Panc1 (cell line): ENCODE measurements around the gene ADGRD1. TPM values are rescaled to one million over a fixed set of nuclear protein-coding genes. Genes with fewer than 3 reads are reported as not detected.

Experiments used
- ATAC-seq: fragments of 200-7000 bp; cut with Tn5 transposase; 2 replicates; pipeline ENCODE4 v1.9.1; 2020; ENCODE audit warnings: mild to moderate bottlenecking, moderate library complexity
- BruUV-seq: library from RNA; stranded (reverse); fragments of 400-500 nt; replicated peaks from 2 replicates; lab custom pipeline; 2021; lab: Mats Ljungman, UMichigan
- CTCF ChIA-PET: fragments of 300-600 bp; sonication (Branson Sonifier 250); formaldehyde crosslinking; loops from one replicate; lab custom pipeline; 2022; ENCODE audit warnings: antibody characterized with exemption; lab: Charles Lee
- POLR2A ChIA-PET: fragments of 300-600 bp; sonication (Branson Sonifier 250); formaldehyde crosslinking; loops from one replicate; lab custom pipeline; 2022; ENCODE audit warnings: antibody characterized with exemption; lab: Charles Lee
- DNase-seq: peaks from one replicate; pipeline ENCODE4 v3.0.0-alpha.2; 2010; ENCODE audit warnings: low read depth, low spot score
- H3K27ac ChIP-seq: 2 replicates; pipeline ENCODE4 v1.5.1; 2011; ENCODE audit warnings: mild to moderate bottlenecking, low read length, inconsistent platforms
- H3K27me3 ChIP-seq: fragments of 200-500 bp; sonication (Bioruptor generic); 2 replicates; pipeline ENCODE4 v1.6.0; 2014; ENCODE audit warnings: low read length, inconsistent platforms; ENCODE audit not compliant: control insufficient read depth, insufficient read depth
- H3K36me3 ChIP-seq: fragments of 200-500 bp; sonication (Bioruptor generic); 2 replicates; pipeline ENCODE4 v1.5.1; 2014; ENCODE audit warnings: inconsistent platforms, mild to moderate bottlenecking, low read length, moderate library complexity; ENCODE audit not compliant: control insufficient read depth, insufficient read depth
- H3K4me1 ChIP-seq: 2 replicates; pipeline ENCODE4 v1.5.1; 2011; ENCODE audit warnings: inconsistent platforms, mild to moderate bottlenecking, low read length, moderate library complexity; ENCODE audit not compliant: control insufficient read depth, insufficient read depth
- H3K4me3 ChIP-seq, 2 experiments: 2 replicates each; pipeline ENCODE4 v1.5.1; 2011 to 2012; ENCODE audit warnings: low read depth in 2 of 2, low read length in 2 of 2, mild to moderate bottlenecking in 2 of 2, inconsistent platforms in 1 of 2, moderate library complexity in 1 of 2
- H3K9me3 ChIP-seq: fragments of 200-500 bp; sonication (Bioruptor generic); 2 replicates; pipeline ENCODE4 v1.5.1; 2014; ENCODE audit warnings: low read depth, mild to moderate bottlenecking, inconsistent platforms, low read length, moderate library complexity; ENCODE audit not compliant: control insufficient read depth, insufficient read depth
- POLR2AphosphoS5 ChIP-seq: IDR thresholded peaks from 2 replicates; pipeline ENCODE4 v1.6.1; 2012; ENCODE audit warnings: mild to moderate bottlenecking, low read depth, low read length, moderate library complexity
- SIN3A ChIP-seq: IDR thresholded peaks from 2 replicates; pipeline ENCODE4 v1.6.1; 2012; ENCODE audit warnings: low read depth, mild to moderate bottlenecking, low read length, moderate library complexity, borderline replicate concordance; ENCODE audit not compliant: insufficient read depth
- TCF7L2 ChIP-seq: IDR thresholded peaks from 2 replicates; pipeline ENCODE4 v1.6.1; 2011; ENCODE audit warnings: mild to moderate bottlenecking, low read depth, low read length, inconsistent platforms
- in situ Hi-C: cut with HindIII; loops from 2 replicates; pipeline ENCODE4 v1.10.0; 2016; ENCODE audit warnings: low sequenced_read_pairs, low pct_unique_long_range_greater_than_20kb
- intact Hi-C: fragments of 100-400 bp; cut with micrococcal nuclease; formaldehyde crosslinking; loops from one replicate; pipeline ENCODE4 v1.10.0; 2022; ENCODE audit not compliant: unreplicated experiment
- total RNA-seq: library from RNA; stranded (reverse); gene quantifications from one replicate; pipeline ENCODE4 v1.2.1, GENCODE V29; 2021; ENCODE audit not compliant: unreplicated experiment
- TF ChIP-seq, protein P1 (sequence below): fragments of 450-650 bp; IDR thresholded peaks from 2 replicates; pipeline ENCODE4 v1.5.1; 2017; ENCODE audit warnings: mild to moderate bottlenecking
- TF ChIP-seq, protein P2 (sequence below), 2 experiments: IDR thresholded peaks; 2 replicates each; pipeline ENCODE4 v1.6.1; 2011 to 2012; ENCODE audit warnings: low read depth in 2 of 2, control low read depth in 1 of 2, low read length in 1 of 2, mild to moderate bottlenecking in 1 of 2, moderate library complexity in 1 of 2; ENCODE audit not compliant: insufficient read depth in 1 of 2

ADGRD1 gene
- total RNA-seq, 1 experiment from 2014 or later: 0.21 TPM

DNA sequence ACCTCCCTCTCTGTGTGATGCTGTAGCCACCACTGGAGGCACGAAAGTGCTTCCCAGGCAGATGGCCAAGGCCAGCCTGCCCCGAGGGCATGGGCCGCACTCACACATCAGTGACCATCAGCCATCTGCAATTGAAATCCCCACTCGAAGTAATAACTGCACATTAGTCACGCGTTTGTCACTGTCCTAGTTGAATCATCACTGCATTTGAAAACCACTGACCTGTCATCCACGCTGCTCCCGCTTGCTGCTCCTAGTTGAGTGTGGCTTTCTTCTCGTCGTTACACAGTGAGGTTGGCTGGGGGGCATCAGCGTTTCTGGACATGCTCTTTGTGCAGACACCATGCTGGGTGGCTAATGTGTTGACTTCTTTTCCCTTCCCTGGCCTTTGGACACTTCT is 176.1 kb downstream of the ADGRD1 start:
- Histone ChIP-seq H3K9me3 (no peaks in the 10 kb centered on the region), H3K27me3 (no peaks in the 10 kb centered on the region; the same call in 1 of the 2 replicates), H3K4me1 (no peaks in the 10 kb centered on the region; the same call in 1 of the 2 replicates), H3K36me3 (no peaks in the 10 kb centered on the region), H3K27ac (no peak overlapping the region), H3K4me3 (no peak overlapping the region)
- ChIA-PET POLR2A (no interaction called here), CTCF (no interaction called here)
- TF ChIP-seq, protein P1, sequence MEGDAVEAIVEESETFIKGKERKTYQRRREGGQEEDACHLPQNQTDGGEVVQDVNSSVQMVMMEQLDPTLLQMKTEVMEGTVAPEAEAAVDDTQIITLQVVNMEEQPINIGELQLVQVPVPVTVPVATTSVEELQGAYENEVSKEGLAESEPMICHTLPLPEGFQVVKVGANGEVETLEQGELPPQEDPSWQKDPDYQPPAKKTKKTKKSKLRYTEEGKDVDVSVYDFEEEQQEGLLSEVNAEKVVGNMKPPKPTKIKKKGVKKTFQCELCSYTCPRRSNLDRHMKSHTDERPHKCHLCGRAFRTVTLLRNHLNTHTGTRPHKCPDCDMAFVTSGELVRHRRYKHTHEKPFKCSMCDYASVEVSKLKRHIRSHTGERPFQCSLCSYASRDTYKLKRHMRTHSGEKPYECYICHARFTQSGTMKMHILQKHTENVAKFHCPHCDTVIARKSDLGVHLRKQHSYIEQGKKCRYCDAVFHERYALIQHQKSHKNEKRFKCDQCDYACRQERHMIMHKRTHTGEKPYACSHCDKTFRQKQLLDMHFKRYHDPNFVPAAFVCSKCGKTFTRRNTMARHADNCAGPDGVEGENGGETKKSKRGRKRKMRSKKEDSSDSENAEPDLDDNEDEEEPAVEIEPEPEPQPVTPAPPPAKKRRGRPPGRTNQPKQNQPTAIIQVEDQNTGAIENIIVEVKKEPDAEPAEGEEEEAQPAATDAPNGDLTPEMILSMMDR: no peak
- TF ChIP-seq POLR2AphosphoS5 (no peak), TCF7L2 (no peak), SIN3A (no peak)
- TF ChIP-seq, protein P2, sequence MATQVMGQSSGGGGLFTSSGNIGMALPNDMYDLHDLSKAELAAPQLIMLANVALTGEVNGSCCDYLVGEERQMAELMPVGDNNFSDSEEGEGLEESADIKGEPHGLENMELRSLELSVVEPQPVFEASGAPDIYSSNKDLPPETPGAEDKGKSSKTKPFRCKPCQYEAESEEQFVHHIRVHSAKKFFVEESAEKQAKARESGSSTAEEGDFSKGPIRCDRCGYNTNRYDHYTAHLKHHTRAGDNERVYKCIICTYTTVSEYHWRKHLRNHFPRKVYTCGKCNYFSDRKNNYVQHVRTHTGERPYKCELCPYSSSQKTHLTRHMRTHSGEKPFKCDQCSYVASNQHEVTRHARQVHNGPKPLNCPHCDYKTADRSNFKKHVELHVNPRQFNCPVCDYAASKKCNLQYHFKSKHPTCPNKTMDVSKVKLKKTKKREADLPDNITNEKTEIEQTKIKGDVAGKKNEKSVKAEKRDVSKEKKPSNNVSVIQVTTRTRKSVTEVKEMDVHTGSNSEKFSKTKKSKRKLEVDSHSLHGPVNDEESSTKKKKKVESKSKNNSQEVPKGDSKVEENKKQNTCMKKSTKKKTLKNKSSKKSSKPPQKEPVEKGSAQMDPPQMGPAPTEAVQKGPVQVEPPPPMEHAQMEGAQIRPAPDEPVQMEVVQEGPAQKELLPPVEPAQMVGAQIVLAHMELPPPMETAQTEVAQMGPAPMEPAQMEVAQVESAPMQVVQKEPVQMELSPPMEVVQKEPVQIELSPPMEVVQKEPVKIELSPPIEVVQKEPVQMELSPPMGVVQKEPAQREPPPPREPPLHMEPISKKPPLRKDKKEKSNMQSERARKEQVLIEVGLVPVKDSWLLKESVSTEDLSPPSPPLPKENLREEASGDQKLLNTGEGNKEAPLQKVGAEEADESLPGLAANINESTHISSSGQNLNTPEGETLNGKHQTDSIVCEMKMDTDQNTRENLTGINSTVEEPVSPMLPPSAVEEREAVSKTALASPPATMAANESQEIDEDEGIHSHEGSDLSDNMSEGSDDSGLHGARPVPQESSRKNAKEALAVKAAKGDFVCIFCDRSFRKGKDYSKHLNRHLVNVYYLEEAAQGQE (IDR thresholded peaks at IDR 0.05; ENCODE audit: insufficient read depth in 1 of 2, low read depth in 2 of 2, low read length in 1 of 2): no peak
- intact Hi-C loops (no loop called here), in situ Hi-C loops (no loop called here)
- DNase-seq (no peak), ATAC-seq (no peak)
- BruUV-seq: no TSS peak

DNA sequence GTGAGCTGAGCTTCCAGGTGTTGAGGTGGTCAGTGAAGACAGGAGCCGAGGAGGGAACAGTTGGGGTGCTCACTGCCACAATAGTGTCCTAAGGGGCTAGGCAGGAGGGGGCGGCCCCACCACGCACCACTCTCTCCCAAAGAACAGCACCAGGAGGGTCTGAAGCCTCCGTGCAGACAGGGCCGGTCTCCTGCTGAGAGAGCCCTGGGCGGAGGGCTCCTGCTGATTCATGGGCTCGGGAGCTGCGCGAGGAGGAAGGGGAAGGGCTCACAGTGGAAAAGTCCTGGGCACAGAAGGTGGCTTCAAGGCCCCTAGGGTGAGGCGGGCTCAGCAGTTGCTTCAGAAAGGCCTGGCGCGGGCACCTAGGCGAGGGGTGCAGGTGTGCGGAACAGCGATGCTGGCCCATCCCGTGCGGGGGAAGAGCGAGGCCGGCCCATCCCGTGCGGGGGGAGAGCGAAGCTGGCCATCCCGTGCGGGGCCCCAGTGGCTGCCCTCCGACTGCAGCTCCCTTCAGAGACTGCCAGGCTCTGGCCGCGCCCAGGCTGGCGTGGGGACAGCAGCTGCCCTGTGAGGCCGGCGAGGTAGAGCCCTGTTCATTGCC is 176.7 kb downstream of the ADGRD1 start:
- no peaks in the 10 kb centered on the region for H3K9me3 ChIP-seq
- H3K27ac ChIP-seq: no peak overlapping the region
- BruUV-seq: no TSS peak
- H3K4me3 ChIP-seq: no peak overlapping the region
- no peaks in the 10 kb centered on the region for H3K36me3 ChIP-seq
- ATAC-seq (peak; percentile 6; the same call in 1 of the 2 replicates), DNase-seq (no peak)
- CTCF ChIA-PET: no interaction called here
- in situ Hi-C loops (no loop called here), intact Hi-C loops (no loop called here)
- POLR2A ChIA-PET: no interaction called here
- TF ChIP-seq TCF7L2 (no peak), POLR2AphosphoS5 (no peak)
- TF ChIP-seq, protein P1: no peak
- TF ChIP-seq, protein P2 (IDR thresholded peaks at IDR 0.05; ENCODE audit: insufficient read depth in 1 of 2, low read depth in 2 of 2, low read length in 1 of 2): no peak
- H3K27me3 ChIP-seq: no peaks in the 10 kb centered on the region; the same call in 1 of the 2 replicates
- no peaks in the 10 kb centered on the region; the same call in 1 of the 2 replicates for H3K4me1 ChIP-seq
